ENCODE results near the gene DSCAM. TPM values are rescaled to one million over a fixed set of nuclear protein-coding genes. Genes with fewer than 3 reads are reported as not detected.

The DSCAM gene
- total RNA-seq, 3 donors from 2014 or later (not counting 1 experiment from before 2014, with no cell fraction given): not detected

- H3K4me1 Mint-ChIP-seq: no peaks in the 10 kb centered on the region
- TF ChIP-seq CTCF (IDR thresholded peaks at IDR 0.05): no peak
- H3K27ac ChIP-seq (ENCODE audit: low read length): no peak overlapping the region
- H3K4me1 ChIP-seq (ENCODE audit: control insufficient read depth, insufficient read depth, low read length): no peaks in the 10 kb centered on the region
- no peak overlapping the region for H3K27ac Mint-ChIP-seq
- no peaks in the 10 kb centered on the region for H3K27me3 ChIP-seq (ENCODE audit: control insufficient read depth, insufficient read depth, low read length)
- ATAC-seq: no peak
- H3K9me3 ChIP-seq (ENCODE audit: control insufficient read depth, insufficient read depth, low read length): no peaks in the 10 kb centered on the region
- H3K36me3 ChIP-seq (ENCODE audit: control insufficient read depth, insufficient read depth, low read length): no peaks in the 10 kb centered on the region
- no peak overlapping the region for H3K4me3 Mint-ChIP-seq
- DNase-seq: no peak
- intact Hi-C loops (cut with micrococcal nuclease): no loop called here
- H3K36me3 Mint-ChIP-seq: no peaks in the 10 kb centered on the region
- 87% methylated on average over 13 of the region's 17 CpGs for WGBS (ENCODE audit: insufficient coverage)
- H3K9me3 Mint-ChIP-seq: peaks cover 0 to 5% of the 10 kb centered on the region in 2 donors
- H3K27me3 Mint-ChIP-seq (ENCODE audit: low read depth in 2 of 2): no peaks in the 10 kb centered on the region
- no peak overlapping the region for H3K4me3 ChIP-seq (ENCODE audit: low read length)
Observed at GRCh38 chr21:40638466-40639251, 208.3 kb downstream of the DSCAM start.

- H3K4me3 Mint-ChIP-seq: no peak overlapping the region
- intact Hi-C loops (cut with micrococcal nuclease): no loop called here
Observed at GRCh38 chr21:40636026-40636425, 210.9 kb downstream of the DSCAM start.

GRCh38 chr21:40635391-40635790 is 211.6 kb downstream of the DSCAM start:
- Histone ChIP-seq H3K36me3 (ENCODE audit: control insufficient read depth, insufficient read depth, low read length) (no peaks in the 10 kb centered on the region), H3K4me1 (ENCODE audit: control insufficient read depth, insufficient read depth, low read length) (no peaks in the 10 kb centered on the region), H3K9me3 (ENCODE audit: control insufficient read depth, insufficient read depth, low read length) (no peaks in the 10 kb centered on the region), H3K27ac (ENCODE audit: low read length) (no peak overlapping the region), H3K27me3 (ENCODE audit: control insufficient read depth, insufficient read depth, low read length) (no peaks in the 10 kb centered on the region), H3K4me3 (ENCODE audit: low read length) (no peak overlapping the region)
- Mint-ChIP-seq H3K4me3 (no peak overlapping the region), H3K36me3 (no peaks in the 10 kb centered on the region), H3K27ac (no peak overlapping the region), H3K27me3 (ENCODE audit: low read depth in 2 of 2) (no peaks in the 10 kb centered on the region), H3K9me3 (peaks cover 0 to 10% of the 10 kb centered on the region in 2 donors), H3K4me1 (no peaks in the 10 kb centered on the region)
- ATAC-seq (no peak), DNase-seq (no peak)
- intact Hi-C loops (cut with micrococcal nuclease): no loop called here
- TF ChIP-seq CTCF (IDR thresholded peaks at IDR 0.05): no peak
- WGBS (ENCODE audit: insufficient coverage): 88% methylated on average over 4 of the region's 4 CpGs

More at GRCh38 chr21:40636026-40636425, 210.9 kb downstream of the DSCAM start:
- Histone ChIP-seq H3K4me1 (ENCODE audit: control insufficient read depth, insufficient read depth, low read length) (no peaks in the 10 kb centered on the region), H3K27ac (ENCODE audit: low read length) (no peak overlapping the region), H3K27me3 (ENCODE audit: control insufficient read depth, insufficient read depth, low read length) (no peaks in the 10 kb centered on the region), H3K36me3 (ENCODE audit: control insufficient read depth, insufficient read depth, low read length) (no peaks in the 10 kb centered on the region), H3K9me3 (ENCODE audit: control insufficient read depth, insufficient read depth, low read length) (no peaks in the 10 kb centered on the region), H3K4me3 (ENCODE audit: low read length) (no peak overlapping the region)
- ATAC-seq (no peak), DNase-seq (no peak)
- 86% methylated on average over 8 of the region's 9 CpGs for WGBS (ENCODE audit: insufficient coverage)
- H3K27me3 Mint-ChIP-seq (ENCODE audit: low read depth in 2 of 2): no peaks in the 10 kb centered on the region
- H3K27ac Mint-ChIP-seq: no peak overlapping the region
- no peak for TF ChIP-seq CTCF (IDR thresholded peaks at IDR 0.05)
- no peaks in the 10 kb centered on the region for H3K36me3 Mint-ChIP-seq
- H3K9me3 Mint-ChIP-seq: peaks cover 0 to 10% of the 10 kb centered on the region in 2 donors
- no peaks in the 10 kb centered on the region for H3K4me1 Mint-ChIP-seq

- no peak overlapping the region for H3K27ac ChIP-seq (ENCODE audit: low read length)
- peaks cover 0 to 10% of the 10 kb centered on the region in 2 donors for H3K9me3 Mint-ChIP-seq
- no peaks in the 10 kb centered on the region for H3K4me1 Mint-ChIP-seq
- no peak overlapping the region for H3K27ac Mint-ChIP-seq
- DNase-seq (no peak), ATAC-seq (no peak)
- no peaks in the 10 kb centered on the region for H3K4me1 ChIP-seq (ENCODE audit: control insufficient read depth, insufficient read depth, low read length)
- H3K9me3 ChIP-seq (ENCODE audit: control insufficient read depth, insufficient read depth, low read length): no peaks in the 10 kb centered on the region
- intact Hi-C loops (cut with micrococcal nuclease): no loop called here
- H3K36me3 Mint-ChIP-seq: no peaks in the 10 kb centered on the region
- WGBS (ENCODE audit: insufficient coverage): 91% methylated on average over 5 of the region's 6 CpGs
- no peaks in the 10 kb centered on the region for H3K36me3 ChIP-seq (ENCODE audit: control insufficient read depth, insufficient read depth, low read length)
- no peak for TF ChIP-seq CTCF (IDR thresholded peaks at IDR 0.05)
- H3K4me3 ChIP-seq (ENCODE audit: low read length): no peak overlapping the region
- no peaks in the 10 kb centered on the region for H3K27me3 ChIP-seq (ENCODE audit: control insufficient read depth, insufficient read depth, low read length)
- H3K27me3 Mint-ChIP-seq (ENCODE audit: low read depth in 2 of 2): no peaks in the 10 kb centered on the region
- no peak overlapping the region for H3K4me3 Mint-ChIP-seq
Observed at GRCh38 chr21:40634141-40634540, 212.8 kb downstream of the DSCAM start.

Data from natural killer cell (primary cell).